MM.1S (cell line): Measurements from ENCODE around the gene CBFB.
"Not testable (repeated sequence)": the region's sequence is repeated elsewhere in the genome, so short reads cannot be mapped to it uniquely, and the experiment has no call there.

Experiments
- EZH2 ChIP-seq: fragments of 300-600 bp; sonication (generic); optimal IDR thresholded peaks from 2 replicates; pipeline ENCODE3; 2017; ENCODE audit warnings: low read depth, mild to moderate bottlenecking, antibody characterized with exemption, low read length, mixed read lengths
- EZH2phosphoT487 ChIP-seq: fragments of 300-600 bp; sonication (generic); IDR thresholded peaks from 2 replicates; pipeline ENCODE4 v1.6.1; 2018; ENCODE audit warnings: antibody characterized with exemption, low read length
- TF ChIP-seq, protein P1 (sequence below): fragments of 300-600 bp; sonication (generic); IDR thresholded peaks from 2 replicates; pipeline ENCODE4 v1.5.1; 2016; ENCODE audit warnings: antibody characterized with exemption, low read length, mixed read lengths

DNA sequence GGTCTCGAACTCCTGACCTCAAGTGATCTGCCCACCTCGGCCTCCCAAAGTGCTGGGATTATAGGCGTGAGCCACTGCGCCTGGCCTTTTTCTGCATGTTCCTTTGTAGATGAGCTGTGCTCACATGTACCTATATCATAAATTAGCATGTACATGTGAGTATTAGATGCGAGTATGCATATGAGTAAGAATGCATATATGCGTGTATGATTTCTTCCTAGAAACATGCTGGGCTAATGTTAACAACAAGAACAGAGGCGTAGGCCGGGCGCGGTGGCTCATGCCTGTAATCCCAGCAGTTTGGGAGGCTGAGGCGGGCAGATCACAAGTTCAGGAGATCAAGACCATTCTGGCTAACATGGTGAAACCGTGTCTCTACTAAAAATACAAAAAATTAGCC is 35.4 kb upstream of the CBFB start:
- TF ChIP-seq, protein P1, sequence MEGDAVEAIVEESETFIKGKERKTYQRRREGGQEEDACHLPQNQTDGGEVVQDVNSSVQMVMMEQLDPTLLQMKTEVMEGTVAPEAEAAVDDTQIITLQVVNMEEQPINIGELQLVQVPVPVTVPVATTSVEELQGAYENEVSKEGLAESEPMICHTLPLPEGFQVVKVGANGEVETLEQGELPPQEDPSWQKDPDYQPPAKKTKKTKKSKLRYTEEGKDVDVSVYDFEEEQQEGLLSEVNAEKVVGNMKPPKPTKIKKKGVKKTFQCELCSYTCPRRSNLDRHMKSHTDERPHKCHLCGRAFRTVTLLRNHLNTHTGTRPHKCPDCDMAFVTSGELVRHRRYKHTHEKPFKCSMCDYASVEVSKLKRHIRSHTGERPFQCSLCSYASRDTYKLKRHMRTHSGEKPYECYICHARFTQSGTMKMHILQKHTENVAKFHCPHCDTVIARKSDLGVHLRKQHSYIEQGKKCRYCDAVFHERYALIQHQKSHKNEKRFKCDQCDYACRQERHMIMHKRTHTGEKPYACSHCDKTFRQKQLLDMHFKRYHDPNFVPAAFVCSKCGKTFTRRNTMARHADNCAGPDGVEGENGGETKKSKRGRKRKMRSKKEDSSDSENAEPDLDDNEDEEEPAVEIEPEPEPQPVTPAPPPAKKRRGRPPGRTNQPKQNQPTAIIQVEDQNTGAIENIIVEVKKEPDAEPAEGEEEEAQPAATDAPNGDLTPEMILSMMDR: not testable (repeated sequence)
- TF ChIP-seq EZH2, EZH2phosphoT487: not testable (repeated sequence)
